Pulmonary artery endothelial cell (primary cell): ENCODE results near the gene LRRIQ3. TPM values are rescaled to one million over a fixed set of nuclear protein-coding genes. Genes with fewer than 3 reads are reported as not detected.

Source experiments
- total RNA-seq: library from RNA; depleted of rRNA; stranded (reverse); fragments of >200 nt; gene quantifications from 2 replicates; pipeline ENCODE4 v1.2.3, GENCODE V29; 2014

Gene LRRIQ3
- total RNA-seq, 1 donor from 2014 or later = 0.20 TPM

Other genes with a start within 250 kb of the LRRIQ3 start
- gene FPGT, start 66 bp upstream of the LRRIQ3 start, total RNA-seq = 9.9 and 16.3 TPM in 2 replicates
- gene TNNI3K, start 37.2 kb upstream of the LRRIQ3 start, total RNA-seq = 0.20 TPM in 1 of 2 replicates, not detected in the other